H9 (cell line): ENCODE measurements around the gene ULK4. TPM values are rescaled to one million over a fixed set of nuclear protein-coding genes. Genes with fewer than 3 reads are reported as not detected.

Experiments used
- DNase-seq: peaks from one replicate; pipeline ENCODE4 v3.0.0-alpha.2; 2017
- H2AFZ ChIP-seq: one replicate; pipeline ENCODE4 v1.6.1; 2013; ENCODE audit warnings: mild to moderate bottlenecking, low read length, control low read depth, moderate library complexity
- H2AK5ac ChIP-seq: 2 replicates; pipeline ENCODE4 v1.6.1; 2013; ENCODE audit warnings: low read length, control low read depth, mixed read lengths; ENCODE audit not compliant: insufficient read length
- H2BK120ac ChIP-seq: one replicate; pipeline ENCODE4 v1.6.1; 2013; ENCODE audit warnings: low read depth, mild to moderate bottlenecking, low read length, control low read depth, inconsistent platforms; ENCODE audit not compliant: poor library complexity, severe bottlenecking
- H2BK12ac ChIP-seq: 2 replicates; pipeline ENCODE4 v1.6.1; 2013; ENCODE audit warnings: low read length, control low read depth, mixed read lengths, low read depth; ENCODE audit not compliant: insufficient read length
- H2BK15ac ChIP-seq: 2 replicates; pipeline ENCODE4 v1.6.1; 2013; ENCODE audit warnings: low read depth, low read length, control low read depth
- H2BK20ac ChIP-seq: one replicate; pipeline ENCODE4 v1.6.1; 2013; ENCODE audit warnings: low read depth, mild to moderate bottlenecking, low read length, control low read depth, inconsistent platforms; ENCODE audit not compliant: poor library complexity, severe bottlenecking
- H2BK5ac ChIP-seq: 2 replicates; pipeline ENCODE4 v1.6.1; 2013; ENCODE audit warnings: low read length, control low read depth, mixed read lengths; ENCODE audit not compliant: insufficient read length
- H3K14ac ChIP-seq: 2 replicates; pipeline ENCODE4 v1.6.1; 2013; ENCODE audit warnings: low read length, control low read depth; ENCODE audit not compliant: insufficient read depth
- H3K18ac ChIP-seq: 2 replicates; pipeline ENCODE4 v1.6.1; 2013; ENCODE audit warnings: low read depth, mild to moderate bottlenecking, mixed read lengths, low read length, control low read depth; ENCODE audit not compliant: insufficient read length
- H3K23ac ChIP-seq: 2 replicates; pipeline ENCODE4 v1.6.1; 2013; ENCODE audit warnings: low read length, control low read depth, mixed read lengths, low read depth; ENCODE audit not compliant: insufficient read length
- H3K23me2 ChIP-seq: 2 replicates; pipeline ENCODE4 v1.6.1; 2013; ENCODE audit warnings: low read depth, mild to moderate bottlenecking, mixed read lengths, low read length, control low read depth; ENCODE audit not compliant: insufficient read length, poor library complexity, severe bottlenecking
- H3K27ac ChIP-seq: 2 replicates; pipeline ENCODE4 v1.5.1; 2013; ENCODE audit warnings: low read length, control low read depth, mixed read lengths, low read depth; ENCODE audit not compliant: insufficient read length
- H3K27me3 ChIP-seq: 2 replicates; pipeline ENCODE4 v1.6.1; 2013; ENCODE audit warnings: low read length, control low read depth, inconsistent platforms; ENCODE audit not compliant: insufficient read depth
- H3K4ac ChIP-seq: 2 replicates; pipeline ENCODE4 v1.6.1; 2013; ENCODE audit warnings: low read depth, mild to moderate bottlenecking, control low read depth, inconsistent platforms, low read length, moderate library complexity
- H3K4me1 ChIP-seq: 2 replicates; pipeline ENCODE4 v1.6.1; 2013; ENCODE audit warnings: low read length, control low read depth, inconsistent platforms; ENCODE audit not compliant: insufficient read depth
- H3K4me2 ChIP-seq: 2 replicates; pipeline ENCODE4 v1.6.1; 2013; ENCODE audit warnings: low read length, control low read depth, mixed read lengths; ENCODE audit not compliant: insufficient read length, insufficient read depth
- H3K56ac ChIP-seq: 2 replicates; pipeline ENCODE4 v1.6.1; 2013; ENCODE audit warnings: low read depth, mild to moderate bottlenecking, mixed read lengths, low read length, control low read depth; ENCODE audit not compliant: insufficient read length
- H3K79me1 ChIP-seq: 2 replicates; pipeline ENCODE4 v1.6.1; 2013; ENCODE audit warnings: low read depth, mild to moderate bottlenecking, moderate library complexity, low read length, control low read depth, inconsistent platforms; ENCODE audit not compliant: insufficient read depth, poor library complexity, severe bottlenecking
- H3K79me2 ChIP-seq: 2 replicates; pipeline ENCODE4 v1.6.1; 2013; ENCODE audit warnings: low read length, control low read depth, inconsistent platforms; ENCODE audit not compliant: insufficient read depth
- H3K9ac ChIP-seq: 2 replicates; pipeline ENCODE4 v1.6.1; 2013; ENCODE audit warnings: low read length, control low read depth, mixed read lengths; ENCODE audit not compliant: insufficient read length; ENCODE audit errors: extremely low read depth
- H3K9me3 ChIP-seq: one replicate; pipeline ENCODE4 v1.6.1; 2013; ENCODE audit warnings: low read depth, low read length, inconsistent platforms; ENCODE audit not compliant: control insufficient read depth
- H3T11ph ChIP-seq: one replicate; pipeline ENCODE4 v1.6.1; 2013; ENCODE audit warnings: mild to moderate bottlenecking, low read length, control low read depth, inconsistent platforms
- H4K20me1 ChIP-seq: one replicate; pipeline ENCODE4 v1.6.1; 2013; ENCODE audit not compliant: control insufficient read depth, insufficient read length, insufficient read depth
- H4K5ac ChIP-seq: 2 replicates; pipeline ENCODE4 v1.6.1; 2013; ENCODE audit warnings: low read depth, mild to moderate bottlenecking, mixed read lengths, low read length, control low read depth; ENCODE audit not compliant: insufficient read length
- H4K8ac ChIP-seq: replicated peaks from 2 replicates; pipeline ENCODE4 v1.6.1; 2013; ENCODE audit warnings: low read length, control low read depth, mixed read lengths, low read depth; ENCODE audit not compliant: insufficient read length
- H4K91ac ChIP-seq: 2 replicates; pipeline ENCODE4 v1.6.1; 2013; ENCODE audit warnings: low read depth, mild to moderate bottlenecking, moderate library complexity, mixed read lengths, low read length, control low read depth; ENCODE audit not compliant: insufficient read length
- H3K27ac Mint-ChIP-seq, 3 experiments: 2 replicates in 2 of 3; 3 replicates in 1 of 3; pipeline ENCODE4 v1.8.0; 2020 to 2021; ENCODE audit warnings: mixed read lengths in 3 of 3, mild to moderate bottlenecking in 1 of 3, moderate library complexity in 1 of 3
- H3K27me3 Mint-ChIP-seq: 2 replicates; pipeline ENCODE4 v1.8.0; 2021; ENCODE audit warnings: low read depth, mild to moderate bottlenecking, moderate library complexity, mixed read lengths
- H3K36me3 Mint-ChIP-seq, 3 experiments: 2 replicates in 2 of 3; 3 replicates in 1 of 3; pipeline ENCODE4 v1.8.0; 2020 to 2021; ENCODE audit warnings: low read depth in 3 of 3, mixed read lengths in 3 of 3; ENCODE audit not compliant: insufficient read depth in 1 of 3
- H3K4me1 Mint-ChIP-seq, 2 experiments: 2 replicates each; pipeline ENCODE4 v1.8.0; 2020; ENCODE audit warnings: mixed read lengths in 2 of 2
- H3K4me3 Mint-ChIP-seq, 2 experiments: 2 replicates in 1 of 2; 3 replicates in 1 of 2; pipeline ENCODE4 v1.8.0; 2020 to 2021; ENCODE audit warnings: mild to moderate bottlenecking in 2 of 2, mixed read lengths in 2 of 2, moderate library complexity in 1 of 2
- H3K9me3 Mint-ChIP-seq, 2 experiments: 2 replicates in 1 of 2; 3 replicates in 1 of 2; pipeline ENCODE4 v1.8.0; 2020; ENCODE audit warnings: mild to moderate bottlenecking in 2 of 2, mixed read lengths in 2 of 2, moderate library complexity in 1 of 2
- WGBS: extraction: QIAGEN DNeasy Blood & Tissue Kit; methylation state at CpG from one replicate; pipeline ENCODE4 v1.1.7; 2013; ENCODE audit warnings: missing lambda C conversion rate, low lambda C conversion rate, mixed read lengths; ENCODE audit not compliant: insufficient read length; ENCODE audit errors: extremely low coverage; 5-methylcytosine and 5-hydroxymethylcytosine counted together
- total RNA-seq: library from RNA; stranded (reverse); gene quantifications from 2 replicates; pipeline ENCODE4 v1.2.1, GENCODE V29; 2021
- TF ChIP-seq, protein P1 (sequence below): fragments of 200-600 bp; sonication (generic); conservative IDR thresholded peaks from 3 replicates; pipeline ENCODE4 v1.8.0; 2021; ENCODE audit warnings: antibody characterized with exemption, mild to moderate bottlenecking

Gene ULK4
- total RNA-seq, 1 experiment from 2014 or later = 12.9 TPM

DNA sequence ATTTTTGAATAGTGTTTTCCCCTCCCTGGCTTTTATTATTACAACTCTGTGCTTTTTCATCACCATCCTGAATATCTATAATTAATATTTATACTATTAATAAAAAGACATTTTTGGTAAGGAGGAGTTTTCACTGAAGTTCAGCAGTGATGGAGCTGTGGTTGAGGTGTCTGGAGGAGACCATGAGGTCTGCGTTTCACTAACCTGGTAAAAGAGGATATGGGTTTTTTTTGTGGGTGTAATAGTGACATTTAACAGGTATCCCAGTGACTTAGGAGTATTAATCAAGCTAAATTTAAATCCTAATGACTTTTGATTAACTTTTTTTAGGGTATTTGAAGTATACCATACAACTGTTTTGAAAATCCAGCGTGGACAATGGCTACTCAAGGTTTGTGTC is 738.2 kb downstream of the ULK4 start:
- H3K36me3 Mint-ChIP-seq = peaks cover 35 to 50% (median 48%) of the 10 kb centered on the region in 3 experiments
- no peak overlapping the region for H3K4me2 ChIP-seq
- no peak overlapping the region for H4K5ac ChIP-seq
- H3K27ac Mint-ChIP-seq = peak overlapping the region in 1 of 3 experiments; percentile 49; a peak in 1 of 7 replicates
- no peak overlapping the region for H3K9ac ChIP-seq
- no peaks in the 10 kb centered on the region for H3K9me3 Mint-ChIP-seq
- H3K79me1 ChIP-seq = peaks cover 8% of the 10 kb centered on the region
- no peak overlapping the region for H2BK15ac ChIP-seq
- no peak overlapping the region for H2BK12ac ChIP-seq
- H4K8ac ChIP-seq = no peak overlapping the region
- TF ChIP-seq, protein P1, sequence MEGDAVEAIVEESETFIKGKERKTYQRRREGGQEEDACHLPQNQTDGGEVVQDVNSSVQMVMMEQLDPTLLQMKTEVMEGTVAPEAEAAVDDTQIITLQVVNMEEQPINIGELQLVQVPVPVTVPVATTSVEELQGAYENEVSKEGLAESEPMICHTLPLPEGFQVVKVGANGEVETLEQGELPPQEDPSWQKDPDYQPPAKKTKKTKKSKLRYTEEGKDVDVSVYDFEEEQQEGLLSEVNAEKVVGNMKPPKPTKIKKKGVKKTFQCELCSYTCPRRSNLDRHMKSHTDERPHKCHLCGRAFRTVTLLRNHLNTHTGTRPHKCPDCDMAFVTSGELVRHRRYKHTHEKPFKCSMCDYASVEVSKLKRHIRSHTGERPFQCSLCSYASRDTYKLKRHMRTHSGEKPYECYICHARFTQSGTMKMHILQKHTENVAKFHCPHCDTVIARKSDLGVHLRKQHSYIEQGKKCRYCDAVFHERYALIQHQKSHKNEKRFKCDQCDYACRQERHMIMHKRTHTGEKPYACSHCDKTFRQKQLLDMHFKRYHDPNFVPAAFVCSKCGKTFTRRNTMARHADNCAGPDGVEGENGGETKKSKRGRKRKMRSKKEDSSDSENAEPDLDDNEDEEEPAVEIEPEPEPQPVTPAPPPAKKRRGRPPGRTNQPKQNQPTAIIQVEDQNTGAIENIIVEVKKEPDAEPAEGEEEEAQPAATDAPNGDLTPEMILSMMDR = no peak
- H3K79me2 ChIP-seq = peaks cover 26% of the 10 kb centered on the region; the same call in 1 of the 2 replicates
- H3T11ph ChIP-seq = no peak overlapping the region
- H2AK5ac ChIP-seq = no peak overlapping the region
- H3K9me3 ChIP-seq = no peaks in the 10 kb centered on the region
- H2BK20ac ChIP-seq = no peak overlapping the region
- H2BK5ac ChIP-seq = no peak overlapping the region
- no peaks in the 10 kb centered on the region for H3K27me3 ChIP-seq
- no peak overlapping the region for H4K91ac ChIP-seq
- H3K56ac ChIP-seq = no peak overlapping the region
- WGBS = no CpG with 5 or more reads among the region's 2 CpGs
- H3K23me2 ChIP-seq = no peaks in the 10 kb centered on the region
- no peak overlapping the region for H3K27ac ChIP-seq
- no peak overlapping the region for H2AFZ ChIP-seq
- H3K4me3 Mint-ChIP-seq = no peak overlapping the region
- no peaks in the 10 kb centered on the region for H4K20me1 ChIP-seq
- no peaks in the 10 kb centered on the region for H3K27me3 Mint-ChIP-seq
- no peak overlapping the region for H3K23ac ChIP-seq
- no peak for DNase-seq
- H3K4me1 Mint-ChIP-seq = peaks cover 24 to 25% of the 10 kb centered on the region in 2 experiments
- H3K4me1 ChIP-seq = no peaks in the 10 kb centered on the region; the same call in 1 of the 2 replicates
- H3K14ac ChIP-seq = no peak overlapping the region
- no peak overlapping the region for H3K18ac ChIP-seq
- no peak overlapping the region for H3K4ac ChIP-seq
- no peak overlapping the region for H2BK120ac ChIP-seq
